ENCODE measurements around the gene CLDN22. TPM values are rescaled to one million over a fixed set of nuclear protein-coding genes. Genes with fewer than 3 reads are reported as not detected.

The CLDN22 gene
- total and polyA plus RNA-seq, 11 donors: not detected

GRCh38 chr4:183362916-183363542 lies 43.0 kb upstream of the CLDN22 start:
- Histone ChIP-seq H3K36me3 (no peaks in the 10 kb centered on the region), H3K9me3 (peaks cover 0 to 8% (median 0%) of the 10 kb centered on the region in 12 donors), H3K27ac (no peak overlapping the region), H3K27me3 (no peaks in the 10 kb centered on the region), H3K4me3 (no peak overlapping the region), H3K4me1 (no peaks in the 10 kb centered on the region)
- TF ChIP-seq POLR2A (IDR thresholded peaks at IDR 0.05) (no peak), CTCF (IDR thresholded peaks at IDR 0.05) (peak in 1 of 12 donors; percentile 9)
- 62 to 67% (median 64%) methylated on average over 15 of the region's 15 CpGs for WGBS, 4 donors
- DNase-seq (no peak), ATAC-seq (no peak)
- intact Hi-C loops (cut with DNase I): no loop called here

GRCh38 chr4:183362036-183362435 lies 42.0 kb upstream of the CLDN22 start:
- ATAC-seq: no peak
- H3K27me3 ChIP-seq: peaks cover 0 to 6% (median 0%) of the 10 kb centered on the region in 9 donors
- H3K27ac ChIP-seq: no peak overlapping the region
- no peaks in the 10 kb centered on the region for H3K4me1 ChIP-seq
- no peak overlapping the region for H3K4me3 ChIP-seq
- DNase-seq: no peak
- H3K9me3 ChIP-seq: peaks cover 0 to 8% (median 0%) of the 10 kb centered on the region in 12 donors
- TF ChIP-seq CTCF (IDR thresholded peaks at IDR 0.05): no peak
- no peak for TF ChIP-seq POLR2A (IDR thresholded peaks at IDR 0.05)
- WGBS, 4 donors: 87 to 96% (median 93%) methylated on average over 4 of the region's 4 CpGs
- intact Hi-C loops (cut with DNase I): no loop called here
- no peaks in the 10 kb centered on the region for H3K36me3 ChIP-seq

- TF ChIP-seq POLR2A (IDR thresholded peaks at IDR 0.05) (no peak), CTCF (IDR thresholded peaks at IDR 0.05) (no peak)
- WGBS, 4 donors: 66 to 71% (median 69%) methylated on average over 11 of the region's 11 CpGs
- H3K27me3 ChIP-seq: peaks cover 0 to 9% (median 0%) of the 10 kb centered on the region in 9 donors
- intact Hi-C loops (cut with DNase I): no loop called here
- peaks cover 0 to 8% (median 0%) of the 10 kb centered on the region in 12 donors for H3K9me3 ChIP-seq
- no peak for DNase-seq
- no peak overlapping the region for H3K4me3 ChIP-seq
- H3K4me1 ChIP-seq: no peaks in the 10 kb centered on the region
- no peak for ATAC-seq
- H3K27ac ChIP-seq: no peak overlapping the region
- no peaks in the 10 kb centered on the region for H3K36me3 ChIP-seq
Observed at GRCh38 chr4:183360161-183360919, 40.3 kb upstream of the CLDN22 start.

- Histone ChIP-seq H3K9me3 (peaks cover 0 to 8% (median 0%) of the 10 kb centered on the region in 12 donors), H3K4me1 (no peaks in the 10 kb centered on the region), H3K36me3 (no peaks in the 10 kb centered on the region), H3K27me3 (peaks cover 0 to 9% (median 0%) of the 10 kb centered on the region in 9 donors), H3K4me3 (no peak overlapping the region), H3K27ac (no peak overlapping the region)
- ATAC-seq: no peak
- no peak for TF ChIP-seq CTCF (IDR thresholded peaks at IDR 0.05)
- no peak for DNase-seq
- WGBS, 4 donors: 87 to 92% (median 88%) methylated on average over 13 of the region's 13 CpGs
- intact Hi-C loops (cut with DNase I): no loop called here
Observed at GRCh38 chr4:183358215-183358755, 38.2 kb upstream of the CLDN22 start.

Data from heart left ventricle (tissue), 16 donors.